Vagina (tissue), 2 donors: ENCODE data around the gene QSOX1.

ENCODE experiments used
- CTCF ChIP-seq, 3 experiments: fragments of 450-650 bp in 2 of 3; fragments of 200-600 bp in 1 of 3; sonication (generic) in 1 of 3; IDR thresholded peaks; one replicate each; pipeline ENCODE4 v1.5.1; 2017 to 2019; ENCODE audit warnings: antibody characterized with exemption in 3 of 3, mild to moderate bottlenecking in 2 of 3, moderate library complexity in 2 of 3
- POLR2A ChIP-seq, 2 donors: fragments of 450-650 bp; IDR thresholded peaks; one replicate each; pipeline ENCODE4 v1.6.1; 2017; ENCODE audit warnings: antibody characterized with exemption in 2 of 2, mild to moderate bottlenecking in 2 of 2, moderate library complexity in 2 of 2

DNA sequence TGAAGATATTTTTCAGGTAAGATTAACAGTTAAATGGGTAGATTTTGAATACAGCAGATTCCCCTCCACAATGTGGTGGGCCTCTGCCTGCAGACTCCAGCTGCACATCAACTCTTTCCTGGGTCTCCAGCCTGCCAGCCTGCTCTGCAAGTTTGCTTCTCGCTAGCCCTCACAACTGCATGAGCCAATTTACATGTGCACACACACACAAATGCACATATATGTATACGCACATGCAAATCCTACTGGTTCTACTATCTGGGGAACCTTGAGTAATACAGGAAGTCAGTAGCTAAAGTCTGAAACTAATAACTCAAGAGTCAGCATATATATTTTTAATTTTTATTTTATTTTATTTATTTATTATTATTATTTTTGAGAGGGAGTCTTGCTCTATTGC is 34.8 kb upstream of the QSOX1 start:
- TF ChIP-seq CTCF (IDR thresholded peaks at IDR 0.05) (no peak), POLR2A (IDR thresholded peaks at IDR 0.05) (no peak)
